Activated CD8-positive, alpha-beta memory T cell treated with anti-CD3 and anti-CD28 coated beads for 1 hour (primary cell): ENCODE results near the gene SDR42E2.
A peak's percentile ranks its signal among the peaks of the same experiment; 100 is the strongest.
"Not testable (repeated sequence)": the region's sequence is repeated elsewhere in the genome, so short reads cannot be mapped to it uniquely, and the experiment has no call there.

ENCODE experiments used
- DNase-seq, 2 donors: peaks; one replicate each; pipeline ENCODE4 v3.0.0-alpha.2; 2020; ENCODE audit warnings: low read depth in 1 of 2; ENCODE audit errors: extremely low read depth in 1 of 2

The SDR42E2 gene

DNA sequence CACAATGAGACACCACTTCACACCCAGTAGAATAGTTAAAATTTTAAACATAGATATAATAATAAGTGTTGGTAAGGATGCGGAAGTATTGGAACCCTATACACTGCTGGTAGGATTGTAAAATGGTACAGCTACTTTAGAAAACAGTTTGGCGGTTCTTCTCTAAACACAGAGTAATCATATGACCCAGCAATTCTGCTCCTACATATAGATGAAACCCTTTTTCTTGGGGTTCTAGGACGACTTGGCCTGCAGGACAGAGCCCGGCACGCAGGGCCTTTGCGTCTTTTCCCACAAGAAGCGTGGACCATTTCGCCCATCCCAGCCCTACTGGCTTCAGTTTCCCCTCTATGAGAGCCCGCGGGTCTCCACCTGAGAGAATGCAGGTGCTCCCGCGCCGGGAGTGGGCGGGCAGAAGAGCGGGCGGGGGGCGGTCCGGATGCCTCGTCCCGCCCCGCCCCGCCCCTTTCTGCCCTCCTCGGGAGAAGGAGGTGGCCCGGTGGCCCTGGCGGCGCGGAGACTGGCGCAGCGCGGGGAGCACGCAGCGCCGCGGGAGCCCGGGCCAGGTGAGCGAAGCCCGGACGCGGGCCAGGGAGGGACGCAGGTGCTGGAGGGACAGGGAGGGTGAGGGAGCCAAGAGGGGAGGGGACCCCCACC is at the start of gene SDR42E2:
TSS of gene SDR42E2 (plus strand) at position 508 of the 657 bp plus-strand sequence. CDS start 3,077 bp downstream, outside the sequence.
- peak in 1 of 2 donors; percentile 27 for DNase-seq

DNA sequence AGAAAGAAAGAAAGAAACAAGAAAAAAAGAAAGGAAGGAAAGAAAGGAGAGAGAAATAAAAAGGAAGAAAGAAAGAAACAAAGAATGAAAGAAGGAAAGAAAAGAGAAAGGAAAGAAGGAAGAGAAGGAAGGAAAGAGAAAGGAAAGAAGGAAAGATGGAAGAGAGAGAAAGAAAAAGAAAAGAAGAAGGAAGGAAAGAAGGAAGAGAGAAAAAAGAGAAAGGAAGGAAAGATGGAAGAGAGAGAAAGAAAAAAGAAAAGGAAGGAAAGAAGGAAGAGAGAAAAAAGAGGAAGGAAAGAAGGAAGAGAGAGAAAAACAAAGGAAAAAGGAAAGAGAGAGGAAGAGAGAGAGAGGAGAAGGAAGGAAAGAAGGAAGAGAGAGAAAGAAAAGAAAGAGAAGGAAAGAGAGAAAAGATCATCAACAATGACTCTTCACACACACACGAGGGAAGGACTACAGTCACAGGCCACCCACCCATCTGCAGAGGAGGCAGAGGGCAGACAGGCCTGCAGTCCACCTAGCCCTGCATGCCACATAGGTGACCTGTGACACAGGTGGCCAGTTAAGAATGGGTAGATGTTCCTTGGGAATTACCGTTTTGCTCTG is 46.1 kb upstream of the SDR42E2 start:
- no peak for DNase-seq

GRCh38 chr16:22117609-22118008 is 44.7 kb upstream of the SDR42E2 start:
- DNase-seq, result no peak

DNA sequence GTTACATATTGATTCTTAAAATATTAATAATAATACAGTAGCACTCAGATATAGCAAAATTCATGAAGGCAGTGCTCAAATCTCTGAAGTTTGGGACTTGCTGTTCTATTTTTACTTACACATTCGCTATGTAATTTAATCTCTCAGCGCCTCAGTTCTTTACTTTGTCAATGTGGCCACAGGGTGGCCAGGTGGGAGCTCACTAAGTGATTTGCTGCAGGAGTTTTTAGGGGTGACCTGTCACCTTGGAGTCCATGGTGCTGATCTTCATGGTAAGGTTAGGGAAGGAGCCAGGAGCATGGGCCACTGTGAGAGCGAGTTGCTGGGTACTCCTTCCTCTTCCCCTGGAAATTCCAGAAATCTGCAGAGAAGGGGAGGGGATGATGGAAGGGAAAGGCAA is 41.9 kb upstream of the SDR42E2 start:
- DNase-seq, result no peak

GRCh38 chr16:22122239-22122638 is 40.1 kb upstream of the SDR42E2 start:
- no peak for DNase-seq

GRCh38 chr16:22123146-22123545 is 39.2 kb upstream of the SDR42E2 start:
- no peak for DNase-seq

GRCh38 chr16:22123759-22124490 is 38.4 kb upstream of the SDR42E2 start:
- DNase-seq, result no peak

DNA sequence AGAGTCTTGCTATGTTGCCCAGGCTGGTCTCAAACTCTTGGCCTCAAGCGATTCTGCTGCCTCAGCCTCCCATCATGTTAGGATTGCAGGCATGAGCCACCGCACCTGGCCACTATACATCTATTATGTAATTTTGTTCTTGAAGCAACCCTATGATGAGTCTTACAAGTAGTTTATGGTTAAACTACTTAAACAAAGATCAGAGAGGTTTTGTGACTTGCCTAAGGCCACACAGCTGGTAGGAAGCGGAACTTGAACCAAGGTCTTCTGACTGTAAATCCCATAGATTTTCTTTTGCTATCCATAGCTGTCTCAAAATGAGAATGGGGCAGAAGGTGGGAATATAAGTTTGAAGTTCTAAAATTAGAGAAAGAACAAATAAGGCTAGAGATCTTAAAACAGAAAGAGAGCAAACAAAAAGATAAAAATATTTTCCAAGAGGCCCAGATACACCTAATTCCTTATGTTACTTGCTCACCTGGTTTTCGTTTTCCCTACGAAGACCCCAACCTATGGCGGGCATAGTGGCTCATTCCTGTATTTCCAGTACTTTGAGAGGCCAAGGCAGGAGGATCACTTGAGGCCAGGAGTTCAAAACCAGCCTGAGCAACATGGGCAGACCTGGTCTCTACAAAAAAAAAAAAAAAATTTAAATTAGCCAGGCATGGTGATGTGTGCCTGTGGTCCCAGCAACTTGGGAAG is 37.6 kb upstream of the SDR42E2 start:
- DNase-seq, result no peak

- no peak for DNase-seq
Measured at GRCh38 chr16:22126037-22126558, 36.2 kb upstream of the SDR42E2 start.

GRCh38 chr16:22128537-22128936 is 33.8 kb upstream of the SDR42E2 start:
- not testable (repeated sequence) for DNase-seq

DNA sequence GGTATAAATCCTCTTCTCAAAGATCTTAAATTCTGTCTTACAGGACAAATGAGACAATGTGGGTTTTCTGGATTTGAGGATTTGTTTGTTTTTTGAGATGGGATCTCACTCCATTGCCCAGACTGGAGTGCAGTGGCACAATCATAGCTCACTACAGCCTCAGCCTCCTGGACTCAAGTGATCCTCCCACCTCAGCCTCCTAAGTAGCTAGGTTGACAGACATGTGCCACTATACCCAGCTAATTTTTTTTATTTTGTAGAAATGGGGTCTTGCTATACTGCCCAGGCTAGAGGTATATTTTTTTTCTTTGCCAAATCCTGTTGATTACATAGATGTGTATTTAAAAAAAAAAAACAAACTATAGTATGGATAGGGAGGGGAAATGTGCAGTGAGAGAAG is 31.8 kb upstream of the SDR42E2 start:
- no peak for DNase-seq

DNA sequence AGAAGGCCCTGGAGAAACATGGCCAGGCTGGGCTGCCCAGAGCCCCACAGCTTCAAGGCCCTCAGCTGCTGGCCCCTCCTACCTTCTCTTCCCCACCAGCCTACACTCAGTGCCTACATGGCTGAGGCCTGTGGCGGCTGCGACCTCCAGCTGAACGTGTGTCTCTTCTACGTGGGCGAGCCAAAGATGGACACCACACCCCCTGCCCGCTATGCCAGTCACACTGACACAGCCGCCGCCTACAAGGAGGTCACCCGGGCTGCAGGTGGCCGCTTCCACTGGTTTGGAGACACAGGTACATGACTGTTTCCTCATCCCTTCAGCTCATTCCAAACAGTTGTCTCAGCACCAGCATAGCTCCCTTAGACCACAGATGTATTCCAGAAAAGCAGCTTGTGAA is 29.5 kb upstream of the SDR42E2 start:
- no peak for DNase-seq

- DNase-seq, result no peak
Measured at GRCh38 chr16:22138482-22138881, 23.8 kb upstream of the SDR42E2 start.

DNA sequence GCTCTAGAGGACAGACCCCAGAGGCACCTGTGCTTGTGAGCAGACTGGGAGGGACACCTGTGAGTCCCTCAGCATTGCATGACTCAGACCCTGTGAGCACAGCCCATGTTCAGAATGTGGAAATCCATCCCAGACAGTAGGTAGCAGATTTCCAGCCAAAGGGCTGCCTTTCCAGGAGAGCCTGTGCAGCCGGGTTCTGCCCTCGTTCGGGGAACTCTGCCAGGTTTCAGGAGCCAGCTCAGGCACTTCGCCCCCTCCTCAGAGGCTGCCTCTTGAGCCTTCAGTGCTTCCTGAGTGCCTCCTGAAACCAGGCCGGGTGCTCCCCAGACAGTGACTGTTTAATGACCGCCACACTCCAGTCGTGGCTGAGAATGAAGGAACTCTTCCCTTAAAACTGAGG is 23.3 kb upstream of the SDR42E2 start:
- no peak for DNase-seq

DNA sequence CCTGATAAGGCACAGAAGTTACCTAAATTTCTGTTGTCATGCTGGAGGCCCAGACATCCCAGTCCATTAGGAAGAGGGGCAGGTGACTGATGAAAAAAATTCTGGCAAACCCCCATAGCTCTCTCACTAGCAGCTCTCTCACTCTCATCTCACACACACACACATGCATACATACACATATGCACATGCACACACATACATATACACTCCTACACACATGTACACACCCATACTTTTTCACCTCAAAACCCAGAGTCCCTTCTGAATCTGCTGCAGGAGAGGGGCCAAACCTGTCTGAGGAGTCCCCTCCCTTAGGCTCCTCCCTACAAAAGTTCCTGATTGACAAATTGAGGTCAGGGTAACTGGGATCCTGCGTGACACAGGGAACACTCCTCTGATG is 22.6 kb upstream of the SDR42E2 start:
- DNase-seq, result no peak

GRCh38 chr16:22141767-22142166 is 20.5 kb upstream of the SDR42E2 start:
- DNase-seq, result no peak

DNA sequence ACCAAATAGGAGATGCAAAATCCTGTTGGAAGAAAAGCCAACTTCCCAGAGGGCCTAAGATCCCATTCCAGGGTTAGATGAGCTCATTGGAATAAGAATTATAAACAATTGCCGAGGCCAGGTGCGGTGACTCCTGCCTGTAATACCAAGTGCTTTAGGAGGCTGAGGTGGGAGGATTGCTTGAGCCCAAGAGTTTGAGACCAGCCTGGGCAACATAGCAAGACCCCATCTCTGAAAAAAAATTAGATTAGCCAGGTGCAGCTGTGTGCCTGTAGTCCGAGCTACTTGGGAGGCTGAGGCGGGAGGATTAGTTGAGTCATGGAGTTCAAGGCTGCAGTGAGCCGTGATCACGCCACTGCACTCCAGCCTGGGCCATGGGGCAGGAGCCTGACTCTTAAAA is 17.8 kb upstream of the SDR42E2 start:
- no peak for DNase-seq

DNA sequence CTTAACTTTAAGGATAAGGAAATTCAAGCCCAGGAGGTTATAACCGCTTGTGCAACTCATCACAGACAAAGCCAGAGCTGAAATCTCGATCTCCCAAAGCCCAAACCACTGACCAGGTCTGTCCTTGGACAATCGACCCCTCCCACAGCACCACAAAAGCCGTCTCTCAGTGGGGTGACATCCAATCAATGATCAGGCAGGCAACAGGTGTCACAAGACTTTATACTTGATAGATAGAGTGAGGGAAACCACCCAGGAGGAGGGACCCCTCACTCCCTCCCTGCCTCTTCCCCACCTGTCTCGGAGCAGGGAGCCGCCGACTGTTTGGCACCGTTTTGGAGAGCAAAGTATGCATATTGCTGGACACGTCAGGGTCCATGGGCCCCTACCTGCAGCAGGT is 14.5 kb upstream of the SDR42E2 start:
- no peak for DNase-seq

DNA sequence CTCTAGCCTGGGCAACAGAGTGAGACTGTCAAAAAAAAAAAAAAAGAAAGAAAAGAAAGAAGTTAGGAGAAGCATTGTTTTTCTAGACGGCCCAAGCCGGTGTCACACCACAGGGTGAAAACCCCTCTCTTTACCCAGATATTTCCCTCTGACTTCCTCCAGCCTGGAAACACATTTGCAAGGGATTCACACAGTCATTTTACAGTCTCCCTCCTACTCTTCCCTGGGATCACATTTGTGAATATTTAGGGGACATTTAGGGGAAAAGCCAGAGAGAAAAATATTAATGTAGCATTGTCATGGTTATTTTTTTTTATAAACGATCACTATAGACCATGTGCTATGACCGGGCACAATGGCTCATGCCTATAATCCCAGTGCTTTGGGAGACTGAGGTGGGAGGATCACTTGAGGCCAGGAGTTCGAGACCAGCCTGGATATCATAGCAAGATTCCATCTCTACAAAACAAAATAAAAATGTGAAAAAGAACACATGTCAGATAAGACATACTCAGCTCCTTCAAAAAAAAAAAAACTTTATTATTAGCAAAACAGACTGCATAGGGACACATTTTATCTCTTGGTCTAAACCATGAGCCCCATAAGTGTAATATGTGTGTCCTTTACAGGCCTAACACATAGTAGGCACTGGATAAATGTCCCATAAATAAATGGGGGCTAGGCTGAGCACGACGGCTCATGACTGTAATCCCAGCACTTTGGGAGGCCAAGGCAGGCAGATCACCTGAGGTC is 10.9 kb upstream of the SDR42E2 start:
- DNase-seq, result no peak

DNA sequence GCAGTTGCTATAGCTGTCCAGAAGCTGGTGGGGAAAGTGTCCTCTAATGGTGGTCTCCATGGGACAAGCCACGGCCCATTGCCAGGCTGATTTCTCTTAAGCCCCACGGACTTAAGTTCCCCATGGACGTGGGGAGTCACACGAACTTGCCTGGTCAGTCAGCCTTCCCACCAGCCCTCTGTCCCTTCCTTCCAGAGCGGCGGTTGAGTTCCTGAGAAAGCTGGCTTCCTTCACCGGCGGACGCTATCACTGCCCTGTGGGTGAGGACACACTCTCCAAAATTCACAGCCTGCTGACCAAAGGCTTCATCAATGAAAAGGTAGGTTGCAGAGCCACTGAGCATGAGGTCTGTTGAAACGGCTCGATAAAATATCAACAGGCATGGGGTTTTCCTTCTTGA is 10.0 kb upstream of the SDR42E2 start:
- DNase-seq, result no peak

DNA sequence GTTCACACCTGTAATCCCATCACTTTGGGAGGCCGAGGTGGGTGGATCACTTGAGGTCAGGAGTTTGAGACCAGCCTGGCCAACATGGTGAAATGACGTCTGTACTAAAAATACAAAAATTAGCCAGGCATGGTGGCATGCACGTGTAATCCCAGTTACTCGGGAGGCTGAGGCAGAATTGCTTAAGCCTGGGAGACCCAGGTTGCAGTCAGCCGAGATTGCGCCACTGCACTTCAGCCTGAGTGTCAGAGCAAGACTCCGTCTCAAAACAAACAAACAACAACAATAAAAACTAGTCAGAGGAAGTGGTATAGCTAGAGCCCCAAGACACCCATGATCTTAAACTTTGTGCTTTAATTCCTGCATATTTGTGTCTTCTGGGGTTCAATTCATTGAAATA is 9.2 kb upstream of the SDR42E2 start:
- not testable (repeated sequence) for DNase-seq
